Measurements from ENCODE around the gene ADGRG1.
"Not testable (repeated sequence)": the region's sequence is repeated elsewhere in the genome, so short reads cannot be mapped to it uniquely, and the experiment has no call there.

ADGRG1 gene

GRCh38 chr16:57668630-57669475, 40.4 kb downstream of the ADGRG1 start:
- no peak for DNase-seq

GRCh38 chr16:57669476-57670162, 41.2 kb downstream of the ADGRG1 start:
- no peak for DNase-seq

- no peak for DNase-seq
Observed at GRCh38 chr16:57670196-57670595, 41.8 kb downstream of the ADGRG1 start.

GRCh38 chr16:57671451-57671850, 43.0 kb downstream of the ADGRG1 start:
- DNase-seq, result not testable (repeated sequence)

GRCh38 chr16:57672416-57672815, 44.0 kb downstream of the ADGRG1 start:
- no peak for DNase-seq

GRCh38 chr16:57672824-57673223, 44.4 kb downstream of the ADGRG1 start:
- DNase-seq, result no peak

GRCh38 chr16:57675741-57676551, 47.5 kb downstream of the ADGRG1 start:
- DNase-seq, result no peak

GRCh38 chr16:57676553-57677085, 48.2 kb downstream of the ADGRG1 start:
- no peak for DNase-seq

GRCh38 chr16:57677622-57678369, 49.4 kb downstream of the ADGRG1 start:
- no peak for DNase-seq

- no peak for DNase-seq
Observed at GRCh38 chr16:57679016-57679415, 50.6 kb downstream of the ADGRG1 start.

GRCh38 chr16:57679767-57680482, 51.5 kb downstream of the ADGRG1 start:
- DNase-seq, result no peak

GRCh38 chr16:57680842-57681375, 52.5 kb downstream of the ADGRG1 start:
- DNase-seq, result no peak

- DNase-seq, result no peak
Observed at GRCh38 chr16:57681950-57682728, 53.7 kb downstream of the ADGRG1 start.

- DNase-seq, result no peak
Observed at GRCh38 chr16:57682809-57683635, 54.6 kb downstream of the ADGRG1 start.

- DNase-seq, result no peak
Observed at GRCh38 chr16:57683636-57684545, 55.5 kb downstream of the ADGRG1 start.

- no peak for DNase-seq
Observed at GRCh38 chr16:57684626-57685358, 56.4 kb downstream of the ADGRG1 start.

GRCh38 chr16:57685633-57686032, 57.2 kb downstream of the ADGRG1 start:
- DNase-seq, result no peak

GRCh38 chr16:57686577-57686976, 58.1 kb downstream of the ADGRG1 start:
- DNase-seq, result no peak

Data from DMS79 (cell line).